Hepatocyte (in vitro differentiated cells): ENCODE results near the gene CASP2.

Source experiments
- EZH2phosphoT487 ChIP-seq: fragments of 200-600 bp; sonication (generic); IDR thresholded peaks from one replicate; pipeline ENCODE4 v1.6.1; 2018; ENCODE audit warnings: antibody characterized with exemption, mild to moderate bottlenecking, low read depth, moderate library complexity; ENCODE audit not compliant: unreplicated experiment, severe bottlenecking
- TF ChIP-seq, protein P1 (sequence below): fragments of 200-600 bp; sonication (generic); IDR thresholded peaks from 2 replicates; pipeline ENCODE4 v1.5.1; 2016; ENCODE audit warnings: antibody characterized with exemption, mild to moderate bottlenecking; ENCODE audit not compliant: poor library complexity

GRCh38 chr7:143347950-143348349, 59.8 kb downstream of the CASP2 start:
- TF ChIP-seq, protein P1, sequence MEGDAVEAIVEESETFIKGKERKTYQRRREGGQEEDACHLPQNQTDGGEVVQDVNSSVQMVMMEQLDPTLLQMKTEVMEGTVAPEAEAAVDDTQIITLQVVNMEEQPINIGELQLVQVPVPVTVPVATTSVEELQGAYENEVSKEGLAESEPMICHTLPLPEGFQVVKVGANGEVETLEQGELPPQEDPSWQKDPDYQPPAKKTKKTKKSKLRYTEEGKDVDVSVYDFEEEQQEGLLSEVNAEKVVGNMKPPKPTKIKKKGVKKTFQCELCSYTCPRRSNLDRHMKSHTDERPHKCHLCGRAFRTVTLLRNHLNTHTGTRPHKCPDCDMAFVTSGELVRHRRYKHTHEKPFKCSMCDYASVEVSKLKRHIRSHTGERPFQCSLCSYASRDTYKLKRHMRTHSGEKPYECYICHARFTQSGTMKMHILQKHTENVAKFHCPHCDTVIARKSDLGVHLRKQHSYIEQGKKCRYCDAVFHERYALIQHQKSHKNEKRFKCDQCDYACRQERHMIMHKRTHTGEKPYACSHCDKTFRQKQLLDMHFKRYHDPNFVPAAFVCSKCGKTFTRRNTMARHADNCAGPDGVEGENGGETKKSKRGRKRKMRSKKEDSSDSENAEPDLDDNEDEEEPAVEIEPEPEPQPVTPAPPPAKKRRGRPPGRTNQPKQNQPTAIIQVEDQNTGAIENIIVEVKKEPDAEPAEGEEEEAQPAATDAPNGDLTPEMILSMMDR = no peak
- no peak for TF ChIP-seq EZH2phosphoT487
